HG03064 (cell line): Measurements from ENCODE around the gene RAB11FIP4.

Experiments used
- ATAC-seq: cut with Tn5 transposase; IDR thresholded peaks from one replicate; pipeline ENCODE4 v1.9.1; 2021; ENCODE audit warnings: low read depth; ENCODE audit not compliant: unreplicated experiment

RAB11FIP4 gene

DNA sequence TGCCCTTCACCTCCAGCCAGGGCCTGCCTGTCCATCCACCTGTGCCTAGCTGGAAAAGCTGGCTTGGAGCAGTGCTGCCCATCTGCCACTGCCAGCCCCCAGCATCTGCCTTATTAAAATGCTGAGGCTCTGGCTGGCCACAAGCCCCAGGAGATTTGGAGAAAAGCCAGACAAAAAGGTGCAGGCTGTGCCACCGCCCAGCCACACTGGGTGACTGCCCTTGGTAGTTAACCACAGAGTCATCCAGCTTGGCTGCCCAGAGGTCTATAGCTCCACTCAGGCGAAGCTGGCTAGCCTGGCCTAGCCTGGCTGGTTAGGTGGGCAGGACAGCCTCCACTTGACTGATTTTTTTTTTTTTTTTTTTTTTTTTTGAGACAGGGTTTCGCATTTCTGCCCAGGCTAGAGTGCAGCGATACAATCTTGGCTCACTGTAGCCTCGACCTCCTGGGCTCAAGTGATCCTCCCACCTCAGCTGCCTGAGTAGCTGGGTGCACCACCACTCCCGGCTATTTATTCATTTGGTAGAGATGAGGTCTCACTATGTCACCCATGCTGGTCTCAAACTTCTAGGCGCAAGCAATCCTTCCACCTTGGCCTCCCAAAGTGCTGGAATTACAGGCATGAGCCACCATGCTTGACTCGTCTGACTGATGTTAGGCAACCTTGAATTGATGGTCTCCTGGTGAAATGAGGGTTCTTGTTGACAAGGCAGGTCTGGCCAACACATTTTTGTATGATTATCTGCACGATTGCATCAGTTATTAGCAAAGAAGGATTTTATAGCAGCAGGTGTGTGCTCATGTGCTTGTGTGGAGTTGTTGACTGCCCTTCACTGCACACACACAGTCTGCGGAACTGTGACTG is 103.8 kb downstream of the RAB11FIP4 start:
- no peak for ATAC-seq

GRCh38 chr17:31496097-31496496 is 104.6 kb downstream of the RAB11FIP4 start:
- no peak for ATAC-seq

- ATAC-seq: no peak
These were observed 105.1 kb downstream of the RAB11FIP4 start for GRCh38 chr17:31496601-31497000.

GRCh38 chr17:31497431-31497830 is 106.0 kb downstream of the RAB11FIP4 start:
- ATAC-seq: no peak

DNA sequence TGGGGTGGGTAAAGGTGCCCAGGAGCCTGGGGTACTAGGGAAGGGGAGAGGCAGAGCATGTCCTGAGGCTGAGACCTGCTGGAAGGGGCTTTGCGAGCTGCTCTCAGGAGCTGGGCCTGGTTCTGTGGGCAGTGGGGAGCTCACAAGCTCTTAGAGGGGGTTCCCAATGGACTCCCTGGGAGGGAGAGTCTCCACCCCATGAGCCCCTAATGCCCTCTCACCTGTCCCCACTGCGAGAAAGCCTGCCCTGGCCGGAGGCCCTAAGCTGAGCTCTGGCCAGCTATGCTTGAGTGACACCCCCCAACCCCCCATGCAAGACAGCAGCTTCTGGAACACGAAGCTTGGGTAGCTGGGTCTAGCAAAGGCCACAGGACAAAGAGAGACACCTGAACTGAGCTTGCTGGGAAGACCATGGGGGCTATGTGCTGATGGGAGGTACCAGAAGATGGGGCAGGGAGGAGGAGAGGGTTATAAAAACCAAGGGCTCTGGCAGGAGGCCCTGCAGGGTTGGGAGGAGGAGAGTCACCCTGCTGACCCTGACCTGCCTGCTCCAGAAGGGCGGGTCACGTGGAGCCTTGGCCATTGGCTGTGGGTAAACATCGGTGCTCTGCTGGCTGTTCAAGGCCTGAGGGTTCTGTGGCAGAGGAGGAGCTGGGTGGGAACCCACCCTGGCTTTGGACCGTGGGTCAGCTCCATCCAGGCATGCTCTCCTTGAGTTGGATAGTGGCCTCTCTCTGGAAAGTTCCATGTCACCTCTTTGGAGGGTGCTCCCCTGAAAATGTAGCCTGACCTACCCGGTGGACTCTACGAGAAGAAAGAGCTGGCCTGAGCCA is 106.7 kb downstream of the RAB11FIP4 start:
- ATAC-seq: no peak

- no peak for ATAC-seq
These were observed 108.5 kb downstream of the RAB11FIP4 start for GRCh38 chr17:31499771-31500554.

DNA sequence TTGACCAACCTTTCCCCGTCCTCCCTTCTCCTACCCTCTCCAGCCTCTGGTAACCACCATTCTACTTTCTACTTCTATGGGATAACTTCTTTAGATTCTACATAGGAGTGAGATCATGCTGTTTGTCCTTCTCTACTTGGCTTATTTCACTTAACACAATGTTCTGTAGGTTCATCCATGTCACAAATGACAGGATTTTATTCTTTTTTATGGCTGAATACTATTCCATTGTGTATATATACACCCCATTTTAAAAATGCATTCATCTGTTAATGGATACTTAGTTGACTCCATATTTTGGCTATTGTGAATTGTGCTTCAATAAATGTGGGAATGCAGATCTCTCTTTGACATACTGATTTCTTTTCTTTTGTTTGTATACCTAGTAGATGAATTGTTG is 115.0 kb downstream of the RAB11FIP4 start:
- ATAC-seq: no peak

- peak; percentile 58 for ATAC-seq
These were observed 117.0 kb downstream of the RAB11FIP4 start for GRCh38 chr17:31508288-31509094.

DNA sequence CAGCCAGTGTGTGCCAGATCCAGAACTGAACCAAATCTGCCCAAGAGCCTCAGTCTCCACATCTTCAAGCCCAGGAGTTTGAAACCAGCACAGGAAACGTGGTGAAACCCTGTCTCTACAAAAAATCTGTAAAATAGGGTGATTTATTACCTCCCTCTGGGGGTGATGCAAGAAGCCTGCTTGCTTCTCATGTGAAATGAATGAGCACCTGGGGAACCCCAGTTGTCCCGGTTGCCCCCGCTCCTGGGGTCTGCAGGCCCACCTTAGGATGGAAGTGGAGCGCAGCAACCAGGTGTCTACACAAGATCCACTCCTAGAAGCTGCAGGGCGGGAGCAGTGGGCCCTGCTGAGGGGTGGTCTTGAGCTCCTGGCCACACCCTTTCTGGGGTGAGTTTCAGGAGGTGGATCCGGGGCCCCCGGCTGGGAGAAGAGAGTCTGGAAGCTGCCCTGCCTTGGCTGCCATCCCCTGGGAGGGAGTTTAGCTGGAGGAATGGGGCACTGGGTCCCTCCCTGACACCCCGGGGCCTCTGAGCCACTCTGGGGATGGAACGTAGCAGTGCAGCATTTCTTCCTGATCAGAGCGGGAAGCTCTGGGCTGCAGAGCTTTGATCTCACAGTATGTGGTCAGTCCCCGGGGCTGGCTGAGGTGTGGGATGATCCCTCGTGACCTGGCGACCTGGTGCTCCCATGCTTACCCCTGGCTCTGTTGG is 117.8 kb downstream of the RAB11FIP4 start:
- ATAC-seq: peak; percentile 22

DNA sequence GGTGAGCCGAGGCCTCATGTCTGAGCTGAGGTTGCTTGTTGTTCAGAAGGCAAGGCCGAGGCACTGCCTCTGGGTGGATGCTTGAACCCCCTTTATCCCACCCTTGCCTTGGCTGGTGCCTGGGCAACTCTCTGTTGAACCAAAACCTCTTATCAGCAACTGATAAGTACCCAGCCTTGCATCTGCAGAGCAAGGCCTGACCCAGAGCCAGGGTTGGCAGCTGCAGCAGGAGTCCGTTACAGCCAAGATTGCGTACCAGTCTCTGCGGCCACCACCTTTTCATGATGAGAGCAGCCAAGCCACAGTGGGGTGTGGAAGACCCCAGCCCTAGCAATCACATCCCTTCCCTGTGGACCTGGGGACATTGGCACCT is 118.3 kb downstream of the RAB11FIP4 start:
- ATAC-seq: no peak

GRCh38 chr17:31510308-31511194 is 119.1 kb downstream of the RAB11FIP4 start:
- ATAC-seq: no peak

- no peak for ATAC-seq
These were observed 119.7 kb downstream of the RAB11FIP4 start for GRCh38 chr17:31511195-31511578.

DNA sequence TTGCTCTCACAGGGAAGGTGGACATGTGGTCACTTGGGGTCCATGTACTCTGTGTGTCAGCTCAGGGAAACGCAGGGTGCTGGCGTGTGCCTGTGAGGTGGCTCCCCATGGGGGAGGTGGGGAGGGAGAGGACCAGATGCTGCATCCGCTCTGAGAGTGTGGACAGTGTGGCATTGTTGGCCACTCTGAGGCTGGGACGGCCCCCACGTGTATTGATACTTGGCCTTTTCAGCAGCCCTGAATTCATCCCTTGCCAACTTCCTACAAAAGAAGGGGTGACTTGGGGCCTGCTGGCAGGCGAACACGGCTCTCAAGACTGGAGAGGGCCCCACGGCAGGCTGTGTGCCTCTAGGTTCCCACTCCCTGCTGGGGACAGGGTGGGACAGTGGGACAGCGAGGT is 120.1 kb downstream of the RAB11FIP4 start:
- ATAC-seq: no peak

- ATAC-seq: no peak
These were observed 120.7 kb downstream of the RAB11FIP4 start for GRCh38 chr17:31512104-31512740.

GRCh38 chr17:31512796-31513195 is 121.3 kb downstream of the RAB11FIP4 start:
- no peak for ATAC-seq

DNA sequence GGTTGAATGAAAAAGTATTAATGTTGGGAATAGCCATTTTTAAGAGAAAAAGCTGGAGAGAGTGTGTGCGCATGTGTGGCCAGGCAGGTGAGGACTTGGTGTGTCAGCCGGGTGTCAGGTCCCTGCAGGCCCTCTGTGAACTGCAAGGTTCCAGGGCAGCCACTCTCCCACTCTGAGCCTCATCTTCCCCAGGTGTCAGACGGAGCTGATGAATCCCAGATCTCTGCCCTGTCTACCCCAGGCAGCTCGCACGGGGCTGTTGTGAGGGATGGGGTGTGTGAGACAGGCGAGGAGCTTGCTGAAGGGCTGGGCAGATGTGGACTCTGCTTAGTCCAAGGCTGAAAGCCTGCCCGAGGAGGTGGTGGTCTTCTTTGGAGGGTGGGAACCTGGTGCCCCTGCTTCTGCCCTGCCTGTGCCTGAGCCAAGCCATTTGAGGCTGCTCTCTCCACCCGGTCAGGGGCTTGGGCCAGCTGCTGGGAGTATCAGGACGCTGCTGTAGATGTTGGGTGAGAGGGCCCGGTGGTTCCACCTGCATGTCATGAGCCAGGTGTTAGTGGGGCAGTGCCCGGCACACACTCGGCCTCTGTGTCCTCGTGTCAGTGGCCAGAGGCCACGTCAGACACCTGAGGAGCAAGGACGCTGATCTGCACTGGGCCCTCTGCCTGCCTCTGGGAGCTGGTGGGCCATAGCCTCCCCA is 122.4 kb downstream of the RAB11FIP4 start:
- no peak for ATAC-seq

GRCh38 chr17:31515267-31515666 is 123.8 kb downstream of the RAB11FIP4 start:
- ATAC-seq: no peak
